Iris pigment epithelial cell (primary cell): Measurements from ENCODE around the gene RPL22.
"Not testable (repeated sequence)": the region's sequence is repeated elsewhere in the genome, so short reads cannot be mapped to it uniquely, and the experiment has no call there.

Experiments
- DNase-seq: peaks from one replicate; pipeline ENCODE4 v3.0.0-alpha.2; 2011; ENCODE audit warnings: low read depth

Gene RPL22

GRCh38 chr1:6233376-6233775 is 34.0 kb upstream of the RPL22 start:
- no peak for DNase-seq

- DNase-seq: no peak
These were observed 26.3 kb upstream of the RPL22 start for GRCh38 chr1:6225651-6226050.

GRCh38 chr1:6224718-6225117 is 25.3 kb upstream of the RPL22 start:
- DNase-seq: no peak

DNA sequence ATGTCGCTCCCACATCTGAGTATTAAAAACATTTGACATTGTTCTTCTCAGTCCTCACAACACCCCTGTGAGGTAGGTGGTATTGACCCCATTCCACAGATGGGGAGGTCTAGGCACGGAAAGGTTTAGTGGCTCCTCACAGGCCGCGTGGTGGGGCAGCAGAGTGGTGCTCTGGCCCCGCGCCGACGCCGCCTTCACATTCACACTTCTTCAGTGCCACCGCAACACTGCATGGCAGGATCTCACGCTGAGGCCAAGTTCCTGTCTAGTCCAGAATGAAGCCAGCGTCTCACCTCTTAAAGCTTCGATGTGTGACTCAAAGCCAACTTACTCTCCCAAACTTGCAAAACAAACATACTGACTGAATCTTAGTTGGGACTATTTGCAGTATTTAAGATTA is 24.2 kb upstream of the RPL22 start:
- no peak for DNase-seq

DNA sequence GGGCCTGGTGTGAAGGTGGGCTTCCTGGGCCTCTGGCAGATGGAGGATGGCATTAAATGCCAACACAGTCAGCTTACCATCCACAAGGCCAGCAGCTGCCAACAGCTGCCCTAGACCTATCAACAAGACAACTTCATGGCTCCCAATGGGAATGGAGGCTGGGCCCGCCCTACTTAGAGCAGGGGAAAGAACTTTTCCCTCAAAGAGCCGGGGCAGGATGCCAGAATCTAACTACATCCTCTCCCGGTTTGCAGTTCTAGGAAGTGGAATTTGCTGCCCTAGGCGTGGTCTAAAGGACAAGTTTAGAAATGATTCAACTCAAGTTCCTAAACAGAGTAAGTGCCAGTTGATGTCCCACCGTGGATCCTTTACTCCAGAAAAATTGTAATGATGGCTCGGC is 23.2 kb upstream of the RPL22 start:
- DNase-seq: peak; percentile 63

GRCh38 chr1:6221210-6221784 is 21.9 kb upstream of the RPL22 start:
- DNase-seq: no peak

GRCh38 chr1:6220236-6220635 is 20.8 kb upstream of the RPL22 start:
- DNase-seq: no peak

DNA sequence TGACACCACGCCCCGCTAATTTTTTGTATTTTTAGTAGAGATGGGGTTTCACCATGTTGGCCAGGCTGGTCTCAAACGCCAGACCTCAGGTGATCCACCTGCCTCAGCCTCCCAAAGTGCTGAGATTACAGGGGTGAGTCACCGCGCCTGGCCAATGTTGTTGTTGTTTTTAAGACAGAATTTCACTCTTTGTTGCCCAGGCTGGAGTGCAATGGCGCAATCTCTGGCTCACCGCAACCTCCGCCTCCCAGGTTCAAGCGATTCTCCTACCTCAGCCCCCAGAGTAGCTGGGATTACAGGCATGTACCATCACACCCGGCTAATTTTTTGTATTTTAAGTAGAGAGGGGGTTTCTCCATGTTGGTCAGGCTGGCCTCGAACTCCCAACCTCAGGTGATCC is 20.2 kb upstream of the RPL22 start:
- DNase-seq: not testable (repeated sequence)

GRCh38 chr1:6218375-6219164 is 19.2 kb upstream of the RPL22 start:
- DNase-seq: no peak

GRCh38 chr1:6212193-6212959 is 13.0 kb upstream of the RPL22 start:
- DNase-seq: no peak

DNA sequence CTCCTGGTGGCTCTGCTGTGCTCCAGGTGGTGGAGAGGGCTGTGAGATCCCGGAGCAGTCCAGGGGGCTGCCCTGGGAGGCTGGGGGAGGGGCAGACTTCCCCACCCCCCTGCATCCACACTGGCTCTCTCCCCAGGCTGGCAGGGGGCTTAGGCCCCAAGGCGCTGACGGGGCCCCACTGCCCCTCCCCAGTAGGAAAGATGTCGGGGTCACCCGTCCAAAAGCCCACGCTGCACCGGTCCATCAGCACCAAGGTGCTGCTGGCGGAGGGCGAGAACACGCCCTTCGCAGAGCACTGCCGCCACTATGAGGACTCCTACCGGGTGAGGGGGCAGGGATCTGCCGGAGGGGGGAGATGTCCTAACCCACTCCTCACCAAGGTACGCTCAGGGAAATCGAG is 12.3 kb upstream of the RPL22 start:
- DNase-seq: no peak

GRCh38 chr1:6210591-6211355 is 11.4 kb upstream of the RPL22 start:
- no peak for DNase-seq

DNA sequence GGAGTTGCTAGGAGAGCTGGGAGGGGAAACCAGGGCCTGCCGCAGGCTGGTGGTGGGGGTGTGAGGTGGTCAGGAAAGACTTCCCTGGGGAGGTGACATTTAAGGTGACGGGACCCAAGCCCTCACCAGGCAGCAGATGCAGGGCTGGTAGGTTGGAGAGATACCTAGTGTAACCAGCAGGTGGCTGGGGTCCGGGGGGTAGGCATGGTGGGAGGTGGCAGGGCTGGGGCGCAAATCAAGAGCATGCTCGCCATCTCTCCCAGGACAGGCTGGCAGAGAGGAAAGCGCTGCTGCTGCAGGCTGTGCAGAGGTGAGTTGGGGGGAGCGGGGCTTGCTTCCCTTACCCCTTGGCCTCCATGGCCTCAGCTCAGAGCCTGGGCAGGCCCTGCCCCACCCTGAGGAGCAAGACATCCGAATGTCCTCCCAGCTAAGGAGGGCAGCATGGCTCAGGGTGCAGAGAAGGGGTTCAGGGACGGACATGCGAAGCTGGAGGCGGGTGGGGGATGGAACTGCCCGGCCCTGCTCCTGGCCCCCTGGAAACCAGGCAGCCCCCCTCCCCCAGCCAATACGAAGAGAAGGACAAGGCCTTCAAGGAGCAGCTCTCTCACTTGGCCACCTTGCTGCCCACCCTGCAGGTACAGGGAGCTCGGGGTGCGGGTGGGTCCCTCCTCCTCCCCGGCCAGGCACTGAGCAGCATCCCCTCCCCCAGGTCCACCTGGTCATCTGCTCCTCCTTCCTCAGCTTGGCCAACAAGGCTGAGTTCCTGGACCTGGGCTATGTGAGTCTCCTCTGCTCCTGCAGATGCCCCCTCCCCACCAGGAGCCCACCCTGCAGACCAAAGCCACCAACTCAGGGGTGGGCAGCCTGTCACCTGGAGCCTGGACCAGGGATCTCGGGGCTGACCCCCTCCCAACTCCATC is 10.5 kb upstream of the RPL22 start:
- no peak for DNase-seq

- DNase-seq: peak; percentile 54
These were observed 9.6 kb upstream of the RPL22 start for GRCh38 chr1:6208723-6209660.

DNA sequence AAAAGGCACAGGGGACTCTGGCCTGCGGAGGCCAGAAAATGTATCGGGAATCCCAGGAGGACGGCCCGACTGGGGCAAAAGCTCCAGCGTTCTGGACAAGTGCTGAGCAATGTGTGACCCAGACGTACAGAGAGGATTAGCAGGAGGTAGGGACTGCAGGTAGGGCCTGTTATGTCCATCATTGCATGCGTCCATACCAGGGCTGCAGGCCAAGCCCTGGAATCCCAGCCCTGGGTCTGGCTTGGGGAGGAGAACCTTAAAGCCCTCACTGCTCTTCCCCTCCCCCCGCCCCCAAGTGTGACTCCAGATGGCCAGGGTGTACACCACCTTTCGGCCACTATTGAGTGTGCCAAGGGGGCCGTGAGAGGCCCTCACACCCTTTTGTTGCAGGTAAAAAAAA is 8.5 kb upstream of the RPL22 start:
- no peak for DNase-seq

- no peak for DNase-seq
These were observed 7.9 kb upstream of the RPL22 start for GRCh38 chr1:6207075-6207885.

DNA sequence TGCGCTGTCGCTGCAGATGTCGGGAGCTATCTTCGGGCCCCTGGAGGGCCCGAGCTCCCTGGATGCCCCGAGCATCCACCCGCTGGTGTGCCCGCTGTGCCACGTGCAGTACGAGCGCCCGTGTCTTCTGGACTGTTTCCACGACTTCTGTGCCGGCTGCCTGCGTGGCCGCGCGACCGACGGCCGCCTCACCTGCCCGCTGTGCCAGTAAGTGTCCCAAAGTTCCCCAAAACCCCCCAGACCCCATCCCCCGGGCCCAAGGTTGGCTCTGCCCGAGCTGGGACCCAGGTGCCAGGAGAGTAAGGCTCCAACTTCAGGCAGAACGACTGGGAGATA is 7.1 kb upstream of the RPL22 start:
- no peak for DNase-seq

DNA sequence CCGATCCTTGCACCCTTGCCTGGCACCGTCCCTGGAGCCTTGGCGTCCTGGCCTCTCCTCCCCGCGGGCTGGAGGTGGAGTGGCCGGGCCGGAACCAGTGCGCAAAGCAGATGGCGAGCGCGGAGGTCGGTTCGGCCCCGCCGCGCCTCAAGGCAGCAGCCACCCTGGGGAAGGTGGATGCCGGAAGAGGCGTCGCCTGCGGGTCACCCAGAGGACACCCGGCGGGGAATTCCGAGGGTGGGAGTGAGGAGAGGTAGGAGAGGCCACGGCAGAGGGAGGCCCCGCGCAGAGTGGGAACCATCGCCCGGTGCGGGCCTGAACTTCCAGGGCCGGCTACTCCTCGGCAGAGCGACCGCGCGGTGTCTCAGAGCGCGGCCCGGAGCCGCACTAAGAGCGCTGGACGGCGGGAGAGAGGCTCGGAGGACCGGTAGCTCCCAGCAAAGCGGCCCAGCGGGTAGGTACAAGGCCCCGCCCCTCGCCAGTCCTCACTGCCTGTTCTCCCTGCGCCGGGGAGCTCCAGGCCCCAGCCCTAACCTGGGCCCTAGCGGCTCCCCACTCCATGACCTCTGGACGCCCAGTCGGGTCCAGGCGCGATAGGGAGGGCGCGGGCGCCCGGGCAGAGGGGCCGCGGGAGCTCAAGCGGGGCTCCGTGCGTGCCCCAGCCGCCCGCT is 6.6 kb upstream of the RPL22 start, which contains the start of gene RNF207:
RNF207 (plus strand) TSS at position 271 of the 671 bp plus-strand sequence. CDS start 417 bp downstream, outside the sequence.
- DNase-seq: peak; percentile 77

GRCh38 chr1:6202256-6202655 is 2.9 kb upstream of the RPL22 start:
- no peak for DNase-seq
